ENCODE results near the gene C1orf216.
"Not testable (repeated sequence)": the region's sequence is repeated elsewhere in the genome, so short reads cannot be mapped to it uniquely, and the experiment has no call there.

C1orf216 gene, protein sequence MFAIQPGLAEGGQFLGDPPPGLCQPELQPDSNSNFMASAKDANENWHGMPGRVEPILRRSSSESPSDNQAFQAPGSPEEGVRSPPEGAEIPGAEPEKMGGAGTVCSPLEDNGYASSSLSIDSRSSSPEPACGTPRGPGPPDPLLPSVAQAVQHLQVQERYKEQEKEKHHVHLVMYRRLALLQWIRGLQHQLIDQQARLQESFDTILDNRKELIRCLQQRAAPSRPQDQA

GRCh38 chr1:35718492-35719336 lies at the start of gene C1orf216:
C1orf216 (minus strand) TSS chr1:35718884; CDS start chr1:35716321, 2,563 bp downstream.
- peak; percentile 55 for DNase-seq

GRCh38 chr1:35764283-35764682 lies 45.6 kb upstream of the C1orf216 start:
- no peak for DNase-seq

DNA sequence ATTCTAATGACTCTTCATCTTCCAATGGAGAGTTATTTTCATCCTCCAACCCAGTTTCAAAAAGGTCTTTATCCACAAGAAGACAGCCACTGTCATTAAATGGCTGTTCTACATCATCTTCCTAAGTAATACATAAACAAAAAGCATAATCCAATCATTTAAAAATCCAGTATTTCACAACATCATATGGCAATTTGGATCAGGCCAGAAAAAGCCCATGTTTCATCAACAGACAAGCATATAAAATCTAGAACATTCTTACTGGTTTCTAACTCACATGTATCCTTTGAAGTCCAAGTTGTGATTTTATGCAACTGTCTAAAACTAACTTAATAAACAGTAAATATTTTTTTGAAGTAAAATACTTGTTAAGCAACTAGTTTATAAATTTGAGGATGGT lies 44.5 kb upstream of the C1orf216 start:
- DNase-seq: no peak

- no peak for DNase-seq
Measured at GRCh38 chr1:35762141-35762540, 43.5 kb upstream of the C1orf216 start.

- no peak for DNase-seq
Measured at GRCh38 chr1:35756064-35756463, 37.4 kb upstream of the C1orf216 start.

GRCh38 chr1:35753626-35754260 lies 35.1 kb upstream of the C1orf216 start:
- DNase-seq: no peak

DNA sequence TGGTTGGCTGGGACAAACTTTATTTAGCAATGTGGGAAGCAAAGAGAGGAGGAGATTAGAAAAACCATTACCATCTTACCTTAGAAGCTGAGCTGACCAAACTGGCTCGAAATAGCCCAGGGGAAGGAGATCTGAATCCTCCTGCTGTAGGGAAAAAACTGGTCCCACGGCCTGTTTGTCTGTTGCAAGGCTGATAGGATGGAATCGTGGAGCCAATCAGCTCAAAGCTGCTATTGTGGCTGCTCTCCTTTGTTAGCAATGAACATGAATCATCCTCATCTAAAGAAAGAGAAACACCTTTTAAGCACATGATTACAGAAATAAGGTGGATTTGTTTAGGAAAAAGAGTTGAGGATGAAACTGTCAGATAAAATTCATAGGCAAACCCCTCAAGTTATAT lies 29.6 kb upstream of the C1orf216 start:
- no peak for DNase-seq

DNA sequence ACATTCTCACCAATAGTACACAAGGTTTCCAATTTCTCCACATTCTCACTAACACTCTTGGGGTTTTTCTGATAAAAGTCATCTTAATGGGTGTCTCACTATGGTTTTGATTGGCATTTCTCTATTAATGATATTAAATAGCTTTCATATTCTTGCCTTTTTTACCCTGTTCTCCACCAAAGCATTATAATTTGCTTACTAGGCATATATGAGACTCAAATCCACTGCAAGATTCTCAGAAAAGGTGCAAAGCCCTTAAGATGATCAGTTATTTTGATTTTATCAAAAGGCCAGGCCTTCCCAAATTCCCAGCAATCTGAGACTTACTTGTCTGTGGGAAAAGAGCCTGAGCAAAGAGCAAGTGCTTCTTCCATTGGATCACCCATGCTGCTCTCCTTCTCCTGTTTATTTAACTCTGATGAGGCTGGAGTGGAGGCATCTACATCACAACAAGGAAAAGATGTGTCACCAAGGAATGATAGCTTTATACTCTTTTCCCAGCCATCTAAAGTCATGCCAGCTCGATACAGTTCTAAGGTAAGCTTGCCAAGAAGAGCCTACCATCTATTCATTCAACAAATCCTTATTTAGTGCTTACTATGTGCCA lies 26.5 kb upstream of the C1orf216 start:
- no peak for DNase-seq

DNA sequence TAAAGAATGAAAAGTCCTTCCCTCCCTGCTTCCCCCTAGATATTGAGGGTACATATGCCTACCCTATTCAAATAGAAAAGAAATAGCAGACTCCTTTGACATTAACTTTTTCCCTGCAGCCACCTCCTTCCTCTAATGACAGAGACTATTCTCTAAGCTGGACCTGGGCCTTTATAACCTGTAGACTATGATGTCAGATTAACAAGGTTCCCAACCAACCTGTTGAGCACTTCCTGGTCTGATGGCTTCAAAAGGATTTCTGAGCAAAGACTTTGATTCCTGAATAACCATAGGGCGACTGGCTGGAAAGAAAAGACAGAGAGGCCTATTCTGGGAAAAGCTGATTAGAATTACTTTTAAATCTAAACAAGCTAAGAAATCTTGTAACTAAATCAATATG lies 18.4 kb upstream of the C1orf216 start:
- no peak for DNase-seq

GRCh38 chr1:35727434-35728040 lies 8.9 kb upstream of the C1orf216 start:
- no peak for DNase-seq

- DNase-seq: peak; percentile 22
Measured at GRCh38 chr1:35726450-35727433, 8.1 kb upstream of the C1orf216 start.

GRCh38 chr1:35725596-35725995 lies 6.9 kb upstream of the C1orf216 start:
- no peak for DNase-seq

GRCh38 chr1:35717911-35718476 lies 690 bp downstream of the C1orf216 start:
- DNase-seq: peak; percentile 54

DNA sequence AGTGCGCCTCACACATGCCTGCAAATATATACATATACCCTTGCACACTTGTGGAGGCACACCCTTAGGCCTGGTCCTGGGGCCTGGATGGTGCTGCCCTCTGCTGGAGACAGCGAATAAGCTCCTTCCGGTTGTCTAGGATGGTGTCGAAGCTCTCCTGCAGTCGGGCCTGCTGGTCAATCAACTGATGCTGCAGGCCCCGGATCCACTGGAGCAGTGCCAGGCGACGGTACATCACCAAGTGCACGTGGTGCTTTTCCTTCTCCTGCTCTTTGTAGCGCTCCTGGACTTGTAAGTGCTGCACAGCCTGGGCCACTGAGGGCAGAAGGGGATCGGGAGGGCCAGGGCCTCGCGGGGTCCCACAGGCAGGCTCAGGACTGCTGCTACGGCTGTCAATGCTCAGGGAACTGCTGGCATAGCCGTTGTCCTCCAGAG lies 3.1 kb downstream of the C1orf216 start:
- peak; percentile 78 for DNase-seq

- no peak for DNase-seq
Measured at GRCh38 chr1:35714921-35715567, 3.6 kb downstream of the C1orf216 start.

- DNase-seq: not testable (repeated sequence)
Measured at GRCh38 chr1:35711098-35711497, 7.6 kb downstream of the C1orf216 start.

DNA sequence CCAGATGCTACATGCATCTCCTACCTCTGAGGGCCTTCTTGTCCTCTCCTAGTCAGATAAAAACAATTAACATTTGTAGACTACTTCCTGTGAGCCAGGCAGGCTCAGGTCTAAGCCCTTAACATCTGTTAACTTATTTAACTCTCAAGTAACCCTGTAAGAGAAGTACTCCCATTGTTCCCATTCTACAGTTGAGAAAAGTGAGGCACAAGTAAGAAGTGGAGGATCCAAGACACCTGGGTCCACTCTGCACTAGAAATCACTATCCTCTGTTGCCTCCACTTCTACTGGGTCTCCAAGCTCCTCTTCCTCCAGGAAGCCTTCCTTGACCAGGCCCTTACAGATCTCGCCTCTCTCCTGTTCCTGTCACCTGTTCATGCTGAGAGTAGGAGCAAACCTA lies 9.7 kb downstream of the C1orf216 start:
- no peak for DNase-seq

- DNase-seq: no peak
Measured at GRCh38 chr1:35708441-35708921, 10.2 kb downstream of the C1orf216 start.

GRCh38 chr1:35707601-35708440 lies 10.9 kb downstream of the C1orf216 start:
- no peak for DNase-seq
